Rectal smooth muscle tissue (tissue), 1 donor: ENCODE measurements around the gene GTF2H2C.
"Not testable (repeated sequence)": the region's sequence is repeated elsewhere in the genome, so short reads cannot be mapped to it uniquely, and the experiment has no call there.

Experiments
- H3K27ac ChIP-seq: one replicate; pipeline ENCODE4 v1.7.0; 2013; ENCODE audit warnings: low read depth, low read length, inconsistent platforms
- H3K27me3 ChIP-seq: one replicate; pipeline ENCODE4 v1.7.0; 2013; ENCODE audit warnings: low read length; ENCODE audit not compliant: control insufficient read depth, insufficient read depth
- H3K36me3 ChIP-seq: one replicate; pipeline ENCODE4 v1.7.0; 2013; ENCODE audit warnings: low read length; ENCODE audit not compliant: control insufficient read depth, insufficient read depth
- H3K4me1 ChIP-seq: one replicate; pipeline ENCODE4 v1.7.0; 2013; ENCODE audit warnings: low read length; ENCODE audit not compliant: control insufficient read depth, insufficient read depth
- H3K4me3 ChIP-seq: one replicate; pipeline ENCODE4 v1.7.0; 2013; ENCODE audit warnings: low read length
- H3K9ac ChIP-seq: one replicate; pipeline ENCODE4 v1.7.0; 2013; ENCODE audit warnings: low read length

GTF2H2C gene

GRCh38 chr5:69530561-69531405 lies 29.2 kb upstream of the GTF2H2C start:
- Histone ChIP-seq H3K4me3 (no peak overlapping the region), H3K36me3 (no peaks in the 10 kb centered on the region), H3K9ac (no peak overlapping the region), H3K4me1 (no peaks in the 10 kb centered on the region), H3K27me3 (no peaks in the 10 kb centered on the region), H3K27ac (no peak overlapping the region)

- H3K4me1 ChIP-seq, result no peaks in the 10 kb centered on the region
- H3K9ac ChIP-seq, result no peak overlapping the region
- H3K36me3 ChIP-seq, result no peaks in the 10 kb centered on the region
- no peak overlapping the region for H3K4me3 ChIP-seq
- H3K27ac ChIP-seq, result no peak overlapping the region
- no peaks in the 10 kb centered on the region for H3K27me3 ChIP-seq
Observed at GRCh38 chr5:69531406-69531801, 28.6 kb upstream of the GTF2H2C start.

- not testable (repeated sequence) for H3K36me3 ChIP-seq, H3K4me1 ChIP-seq, H3K27ac ChIP-seq, H3K27me3 ChIP-seq, H3K9ac ChIP-seq, H3K4me3 ChIP-seq
Observed at GRCh38 chr5:69537911-69538310, 22.1 kb upstream of the GTF2H2C start.

GRCh38 chr5:69538735-69539134 lies 21.3 kb upstream of the GTF2H2C start:
- H3K4me3 ChIP-seq, H3K36me3 ChIP-seq, H3K9ac ChIP-seq, H3K27me3 ChIP-seq, H3K27ac ChIP-seq, H3K4me1 ChIP-seq: not testable (repeated sequence)

- not testable (repeated sequence) for H3K27ac ChIP-seq, H3K4me1 ChIP-seq, H3K9ac ChIP-seq, H3K36me3 ChIP-seq, H3K4me3 ChIP-seq, H3K27me3 ChIP-seq
Observed at GRCh38 chr5:69541347-69541746, 18.6 kb upstream of the GTF2H2C start.

GRCh38 chr5:69542838-69543618 lies 17.0 kb upstream of the GTF2H2C start:
- H3K27ac ChIP-seq, H3K4me1 ChIP-seq, H3K27me3 ChIP-seq, H3K4me3 ChIP-seq, H3K36me3 ChIP-seq, H3K9ac ChIP-seq: not testable (repeated sequence)

GRCh38 chr5:69544602-69545001 lies 15.4 kb upstream of the GTF2H2C start:
- not testable (repeated sequence) for H3K27me3 ChIP-seq, H3K4me3 ChIP-seq, H3K27ac ChIP-seq, H3K4me1 ChIP-seq, H3K36me3 ChIP-seq, H3K9ac ChIP-seq

- not testable (repeated sequence) for H3K4me3 ChIP-seq, H3K27ac ChIP-seq, H3K27me3 ChIP-seq, H3K9ac ChIP-seq, H3K4me1 ChIP-seq, H3K36me3 ChIP-seq
Observed at GRCh38 chr5:69560587-69561431, 818 bp downstream of the GTF2H2C start.

GRCh38 chr5:69566172-69566571 lies 6.2 kb downstream of the GTF2H2C start:
- not testable (repeated sequence) for H3K27ac ChIP-seq, H3K27me3 ChIP-seq, H3K4me1 ChIP-seq, H3K9ac ChIP-seq, H3K4me3 ChIP-seq, H3K36me3 ChIP-seq

- H3K9ac ChIP-seq, H3K36me3 ChIP-seq, H3K27me3 ChIP-seq, H3K27ac ChIP-seq, H3K4me3 ChIP-seq, H3K4me1 ChIP-seq: not testable (repeated sequence)
Observed at GRCh38 chr5:69568072-69568471, 8.1 kb downstream of the GTF2H2C start.

GRCh38 chr5:69583356-69583755 lies 23.4 kb downstream of the GTF2H2C start:
- H3K4me3 ChIP-seq, H3K27me3 ChIP-seq, H3K9ac ChIP-seq, H3K27ac ChIP-seq, H3K36me3 ChIP-seq, H3K4me1 ChIP-seq: not testable (repeated sequence)

- not testable (repeated sequence) for H3K9ac ChIP-seq, H3K27me3 ChIP-seq, H3K36me3 ChIP-seq, H3K4me3 ChIP-seq, H3K27ac ChIP-seq, H3K4me1 ChIP-seq
Observed at GRCh38 chr5:69596114-69596840, 36.3 kb downstream of the GTF2H2C start.
